ENCODE data around the gene MTA3.

- no peak for TF ChIP-seq POLR2A (IDR thresholded peaks at IDR 0.05)
- no peak for TF ChIP-seq EP300 (IDR thresholded peaks at IDR 0.05)
- TF ChIP-seq CTCF (IDR thresholded peaks at IDR 0.05) = no peak
Observed at GRCh38 chr2:42804891-42805290, 236.5 kb downstream of the MTA3 start.
